ENCODE measurements around the gene NXPE3. TPM values are rescaled to one million over a fixed set of nuclear protein-coding genes. Genes with fewer than 3 reads are reported as not detected.

Gene NXPE3
- total RNA-seq, 1 experiment from 2014 or later, result 15.9 TPM

- Histone ChIP-seq H2BK5ac (ENCODE audit: insufficient read length, low read length) (no peak overlapping the region), H3K79me2 (ENCODE audit: insufficient read depth, low read length) (no peaks in the 10 kb centered on the region), H4K8ac (replicated peaks; ENCODE audit: insufficient read length, low read depth, low read length) (no peak overlapping the region), H2BK12ac (ENCODE audit: insufficient read length, low read depth, low read length) (no peak overlapping the region), H3K23ac (ENCODE audit: insufficient read length, low read depth, low read length) (no peak overlapping the region), H2AFZ (ENCODE audit: low read length) (no peak overlapping the region), H2BK120ac (ENCODE audit: low read depth, low read length, poor library complexity, severe bottlenecking) (no peak overlapping the region), H4K91ac (ENCODE audit: insufficient read length, low read depth, low read length) (no peak overlapping the region), H3K14ac (ENCODE audit: insufficient read depth, low read length) (no peak overlapping the region), H2AK5ac (ENCODE audit: insufficient read length, low read length) (no peak overlapping the region), H4K20me1 (ENCODE audit: control insufficient read depth, insufficient read depth, insufficient read length) (no peaks in the 10 kb centered on the region), H2BK15ac (ENCODE audit: low read depth, low read length) (no peak overlapping the region), H3K79me1 (ENCODE audit: insufficient read depth, low read depth, low read length, poor library complexity, severe bottlenecking) (no peaks in the 10 kb centered on the region), H2BK20ac (ENCODE audit: low read depth, low read length, poor library complexity, severe bottlenecking) (no peak overlapping the region), H3K27me3 (ENCODE audit: insufficient read depth, low read length) (no peaks in the 10 kb centered on the region), H3K9ac (ENCODE audit: extremely low read depth, insufficient read length, low read length) (no peak overlapping the region), H4K5ac (ENCODE audit: insufficient read length, low read depth, low read length) (no peak overlapping the region), H3K4ac (ENCODE audit: low read depth, low read length) (no peak overlapping the region), H3K4me2 (ENCODE audit: insufficient read depth, insufficient read length, low read length) (no peak overlapping the region), H3T11ph (ENCODE audit: low read length) (no peak overlapping the region), H3K18ac (ENCODE audit: insufficient read length, low read depth, low read length) (no peak overlapping the region), H3K56ac (ENCODE audit: insufficient read length, low read depth, low read length) (no peak overlapping the region), H3K4me1 (ENCODE audit: insufficient read depth, low read length) (no peaks in the 10 kb centered on the region), H3K23me2 (ENCODE audit: insufficient read length, low read depth, low read length, poor library complexity, severe bottlenecking) (no peaks in the 10 kb centered on the region), H3K9me3 (ENCODE audit: control insufficient read depth, low read depth, low read length) (no peaks in the 10 kb centered on the region), H3K27ac (ENCODE audit: insufficient read length, low read depth, low read length) (no peak overlapping the region)
- Mint-ChIP-seq H3K27me3 (ENCODE audit: low read depth) (no peaks in the 10 kb centered on the region), H3K27ac (no peak overlapping the region), H3K36me3 (ENCODE audit: insufficient read depth in 1 of 3, low read depth in 3 of 3) (peaks cover 4 to 17% (median 8%) of the 10 kb centered on the region in 3 experiments; a peak in 6 of 7 replicates), H3K4me3 (no peak overlapping the region), H3K9me3 (no peaks in the 10 kb centered on the region), H3K4me1 (no peaks in the 10 kb centered on the region)
- no CpG with 5 or more reads among the region's 2 CpGs for WGBS (ENCODE audit: extremely low coverage, insufficient read length, low lambda C conversion rate)
- TF ChIP-seq CTCF (conservative IDR thresholded peaks at IDR 0.05), result no peak
- no peak for DNase-seq
Measured at GRCh38 chr3:101819649-101820206, 40.7 kb downstream of the NXPE3 start.
